BE2C (cell line): ENCODE results near the gene FMNL2.

Experiments used
- DNase-seq: peaks from one replicate; pipeline ENCODE4 v3.0.0-alpha.2; 2020
- H3K27me3 ChIP-seq: fragments of 250-450 bp; sonication (Bioruptor Pico); 2 replicates; pipeline ENCODE4 v1.5.1; 2020; ENCODE audit warnings: mild to moderate bottlenecking
- H3K36me3 ChIP-seq: fragments of 250-450 bp; sonication (Bioruptor Pico); 2 replicates; pipeline ENCODE4 v1.5.1; 2020; ENCODE audit warnings: mild to moderate bottlenecking
- H3K4me1 ChIP-seq: fragments of 250-450 bp; sonication (Bioruptor Pico); 2 replicates; pipeline ENCODE4 v1.5.1; 2020
- H3K4me3 ChIP-seq: 2 replicates; pipeline ENCODE4 v1.5.1; 2011; ENCODE audit warnings: low read depth, low read length
- H3K9me3 ChIP-seq: fragments of 250-450 bp; sonication (Bioruptor Pico); 2 replicates; pipeline ENCODE4 v1.5.1; 2020
- CTCF ChIP-seq: IDR thresholded peaks from 2 replicates; pipeline ENCODE4 v1.5.1; 2012; ENCODE audit warnings: mild to moderate bottlenecking, low read depth, low read length

Gene FMNL2

DNA sequence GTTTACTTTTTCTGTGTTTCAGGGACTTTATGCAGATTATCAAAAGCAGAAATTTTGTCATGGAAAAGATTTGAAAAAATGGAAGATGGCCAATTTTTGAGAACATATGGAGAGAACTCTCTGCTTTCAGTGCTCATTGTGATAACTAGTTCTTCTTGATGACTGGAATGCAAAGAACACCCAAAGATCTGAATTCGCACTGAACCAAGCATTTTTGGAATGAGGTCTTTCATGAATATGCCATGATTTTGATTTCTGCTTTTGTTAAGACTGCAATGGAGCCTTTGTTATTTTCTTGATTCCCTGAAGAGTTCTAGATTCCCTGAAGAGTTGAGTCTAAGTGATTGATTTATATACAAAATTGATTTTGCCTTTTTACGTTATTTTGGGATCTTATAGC is 124.1 kb downstream of the FMNL2 start:
- no peak overlapping the region for H3K4me3 ChIP-seq

GRCh38 chr2:152460567-152460966 is 125.6 kb downstream of the FMNL2 start:
- no peak for DNase-seq
- Histone ChIP-seq H3K9me3 (no peaks in the 10 kb centered on the region), H3K36me3 (no peaks in the 10 kb centered on the region), H3K27me3 (no peaks in the 10 kb centered on the region), H3K4me1 (no peaks in the 10 kb centered on the region), H3K4me3 (no peak overlapping the region)
- no peak for TF ChIP-seq CTCF

More for the DNA sequence above, 124.1 kb downstream of the FMNL2 start:
- Histone ChIP-seq H3K27me3 (no peaks in the 10 kb centered on the region), H3K4me1 (no peaks in the 10 kb centered on the region), H3K36me3 (no peaks in the 10 kb centered on the region), H3K9me3 (no peaks in the 10 kb centered on the region)
- TF ChIP-seq CTCF, result no peak
- DNase-seq, result no peak

GRCh38 chr2:152462120-152462519 is 127.1 kb downstream of the FMNL2 start:
- no peaks in the 10 kb centered on the region for H3K27me3 ChIP-seq
- no peaks in the 10 kb centered on the region for H3K9me3 ChIP-seq
- no peaks in the 10 kb centered on the region for H3K36me3 ChIP-seq
- no peaks in the 10 kb centered on the region for H3K4me1 ChIP-seq
- no peak for TF ChIP-seq CTCF
- no peak overlapping the region for H3K4me3 ChIP-seq
- DNase-seq, result no peak

- Histone ChIP-seq H3K27me3 (no peaks in the 10 kb centered on the region), H3K4me3 (no peak overlapping the region), H3K36me3 (no peaks in the 10 kb centered on the region), H3K9me3 (no peaks in the 10 kb centered on the region), H3K4me1 (no peaks in the 10 kb centered on the region)
- TF ChIP-seq CTCF, result no peak
- DNase-seq, result no peak
These were observed 127.8 kb downstream of the FMNL2 start for GRCh38 chr2:152462779-152463178.

GRCh38 chr2:152464851-152465470 is 130.0 kb downstream of the FMNL2 start:
- no peak for DNase-seq
- TF ChIP-seq CTCF, result no peak
- no peaks in the 10 kb centered on the region for H3K4me1 ChIP-seq

DNA sequence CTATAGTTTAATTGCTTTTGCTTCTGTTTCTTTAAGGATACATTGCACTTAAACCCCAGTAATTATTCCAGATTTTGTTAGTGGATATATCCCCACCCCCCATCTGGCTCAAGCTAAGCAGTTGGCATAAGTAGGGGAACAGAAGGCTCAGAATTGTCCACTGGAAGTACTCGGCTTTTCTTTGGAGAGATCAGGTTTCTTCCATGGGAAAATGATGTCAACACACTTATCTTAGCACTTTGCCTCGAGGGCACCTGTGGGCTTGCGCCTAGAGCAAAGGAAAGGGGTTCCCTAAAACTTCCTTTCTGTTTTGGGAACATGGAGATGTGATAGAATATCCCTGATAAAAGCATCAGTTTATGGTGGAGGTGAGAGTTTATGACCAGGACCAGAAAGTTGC is 130.6 kb downstream of the FMNL2 start:
- Histone ChIP-seq H3K4me3 (no peak overlapping the region), H3K4me1 (no peaks in the 10 kb centered on the region), H3K27me3 (no peaks in the 10 kb centered on the region), H3K9me3 (no peaks in the 10 kb centered on the region), H3K36me3 (no peaks in the 10 kb centered on the region)
- TF ChIP-seq CTCF, result no peak
- DNase-seq, result no peak

More at GRCh38 chr2:152464851-152465470, 130.0 kb downstream of the FMNL2 start:
- no peak overlapping the region for H3K4me3 ChIP-seq
- no peaks in the 10 kb centered on the region for H3K36me3 ChIP-seq
- no peaks in the 10 kb centered on the region for H3K9me3 ChIP-seq
- no peaks in the 10 kb centered on the region for H3K27me3 ChIP-seq
